ENCODE data around the gene MAP2K5. TPM values are rescaled to one million over a fixed set of nuclear protein-coding genes. Genes with fewer than 3 reads are reported as not detected.

MAP2K5 gene
- total RNA-seq, 1 donor from 2014 or later = 25.5 TPM

- no peaks in the 10 kb centered on the region for H3K4me1 ChIP-seq
- ATAC-seq (no peak), DNase-seq (no peak)
- TF ChIP-seq CTCF (IDR thresholded peaks at IDR 0.05) = no peak
- H3K36me3 ChIP-seq = no peaks in the 10 kb centered on the region
- intact Hi-C loops (cut with DNase I) = no loop called here
- H3K4me3 ChIP-seq = no peak overlapping the region
- no peaks in the 10 kb centered on the region for H3K27me3 ChIP-seq (ENCODE audit: low read depth)
- no peak overlapping the region for H3K27ac ChIP-seq
- H3K9me3 ChIP-seq = no peaks in the 10 kb centered on the region
Measured at GRCh38 chr15:67788986-67789385, 246.5 kb downstream of the MAP2K5 start.

- H3K4me1 ChIP-seq = no peaks in the 10 kb centered on the region
- no peak for TF ChIP-seq CTCF (IDR thresholded peaks at IDR 0.05)
- no peaks in the 10 kb centered on the region for H3K27me3 ChIP-seq (ENCODE audit: low read depth)
- no peak for DNase-seq
- H3K36me3 ChIP-seq = no peaks in the 10 kb centered on the region
- H3K4me3 ChIP-seq = no peak overlapping the region
- H3K9me3 ChIP-seq = peaks cover 13% of the 10 kb centered on the region
- H3K27ac ChIP-seq = no peak overlapping the region
- intact Hi-C loops (cut with DNase I) = no loop called here
- no peak for ATAC-seq
Measured at GRCh38 chr15:67790610-67791319, 248.3 kb downstream of the MAP2K5 start.

GRCh38 chr15:67792250-67792942 lies 249.9 kb downstream of the MAP2K5 start:
- no peak overlapping the region for H3K27ac ChIP-seq
- no peak overlapping the region for H3K4me3 ChIP-seq
- no peak for TF ChIP-seq CTCF (IDR thresholded peaks at IDR 0.05)
- no peak for DNase-seq
- H3K36me3 ChIP-seq = no peaks in the 10 kb centered on the region
- no peaks in the 10 kb centered on the region for H3K27me3 ChIP-seq (ENCODE audit: low read depth)
- no peak for ATAC-seq
- intact Hi-C loops (cut with DNase I) = no loop called here
- no peaks in the 10 kb centered on the region for H3K4me1 ChIP-seq
- peaks cover 13% of the 10 kb centered on the region for H3K9me3 ChIP-seq

GRCh38 chr15:67794832-67795574 lies 252.5 kb downstream of the MAP2K5 start:
- DNase-seq (no peak), ATAC-seq (no peak)
- H3K36me3 ChIP-seq = no peaks in the 10 kb centered on the region
- no peaks in the 10 kb centered on the region for H3K27me3 ChIP-seq (ENCODE audit: low read depth)
- no peak overlapping the region for H3K27ac ChIP-seq
- intact Hi-C loops (cut with DNase I) = no loop called here
- no peak overlapping the region for H3K4me3 ChIP-seq
- TF ChIP-seq CTCF (IDR thresholded peaks at IDR 0.05) = no peak
- peaks cover 13% of the 10 kb centered on the region for H3K9me3 ChIP-seq
- no peaks in the 10 kb centered on the region for H3K4me1 ChIP-seq

- Histone ChIP-seq H3K4me1 (no peaks in the 10 kb centered on the region), H3K27me3 (ENCODE audit: low read depth) (no peaks in the 10 kb centered on the region), H3K9me3 (peaks cover 13% of the 10 kb centered on the region), H3K4me3 (no peak overlapping the region), H3K36me3 (no peaks in the 10 kb centered on the region), H3K27ac (no peak overlapping the region)
- no peak for TF ChIP-seq CTCF (IDR thresholded peaks at IDR 0.05)
- DNase-seq (no peak), ATAC-seq (no peak)
- intact Hi-C loops (cut with DNase I) = no loop called here
Measured at GRCh38 chr15:67796196-67797127, 254.0 kb downstream of the MAP2K5 start.
